H7 (cell line): ENCODE results near the gene LRRC46. TPM values are rescaled to one million over a fixed set of nuclear protein-coding genes. Genes with fewer than 3 reads are reported as not detected.

Source experiments
- DNase-seq: peaks from one replicate; pipeline ENCODE4 v3.0.0; 2012
- H3K27me3 ChIP-seq: 2 replicates; pipeline ENCODE4 v1.6.0; 2011; ENCODE audit warnings: mild to moderate bottlenecking, low read length; ENCODE audit not compliant: control insufficient read depth, insufficient read depth
- H3K36me3 ChIP-seq: replicated peaks from 2 replicates; pipeline ENCODE4 v1.5.1; 2011; ENCODE audit warnings: low read length; ENCODE audit not compliant: control insufficient read depth, insufficient read depth
- H3K4me3 ChIP-seq: 2 replicates; pipeline ENCODE4 v1.5.1; 2011; ENCODE audit warnings: low read depth, mild to moderate bottlenecking, control low read depth, low read length, moderate library complexity; ENCODE audit not compliant: insufficient read depth
- total RNA-seq: library from RNA; depleted of rRNA; stranded (reverse); fragments of >200 nt; shearing (Covaris generic); gene quantifications from 2 replicates; pipeline ENCODE4 v1.2.3, GENCODE V29; 2014

LRRC46 gene
- total RNA-seq, 1 experiment from 2014 or later, result 0.21 TPM

GRCh38 chr17:47866941-47867340 lies 35.5 kb downstream of the LRRC46 start:
- no peaks in the 10 kb centered on the region for H3K36me3 ChIP-seq
- no peak overlapping the region for H3K4me3 ChIP-seq
- H3K27me3 ChIP-seq, result peaks cover 46% of the 10 kb centered on the region
- DNase-seq, result no peak

DNA sequence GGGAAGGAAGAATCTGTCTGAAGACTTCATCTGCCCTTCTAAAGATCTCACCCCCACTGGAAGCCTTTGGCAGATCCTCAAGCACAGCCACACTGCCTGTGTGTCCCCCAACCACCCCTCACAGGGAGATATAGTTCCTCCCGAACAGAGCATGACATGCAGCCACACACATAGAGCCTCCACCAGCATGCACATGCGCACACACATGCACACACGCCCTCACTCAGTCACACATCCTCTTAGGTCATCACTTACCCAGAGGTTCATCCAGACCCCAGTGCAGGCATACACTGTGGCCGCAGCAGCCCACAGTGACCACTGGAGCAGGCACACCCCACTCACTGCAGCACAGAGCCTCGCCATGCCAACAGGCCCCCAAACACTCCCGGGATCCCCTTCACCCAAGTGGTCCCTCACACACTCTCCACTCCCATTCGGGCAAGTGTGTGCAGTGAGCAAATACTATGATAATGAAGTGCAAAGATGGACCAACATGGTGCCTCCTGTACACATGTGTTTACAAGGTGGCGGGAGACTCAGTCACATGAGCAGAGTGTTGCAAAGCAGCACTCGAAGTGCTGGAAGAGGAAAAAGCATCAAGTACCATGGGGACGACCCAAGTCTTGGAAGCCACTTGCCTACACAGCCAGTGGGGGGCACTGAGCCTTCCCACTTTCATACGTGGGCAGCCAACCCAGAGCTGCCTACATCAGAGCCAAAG lies 36.5 kb downstream of the LRRC46 start:
- Histone ChIP-seq H3K4me3 (no peak overlapping the region), H3K27me3 (peaks cover 53% of the 10 kb centered on the region), H3K36me3 (no peaks in the 10 kb centered on the region)
- DNase-seq, result no peak

GRCh38 chr17:47869114-47869513 lies 37.6 kb downstream of the LRRC46 start:
- DNase-seq, result peak; percentile 54
- Histone ChIP-seq H3K36me3 (no peaks in the 10 kb centered on the region), H3K4me3 (no peak overlapping the region), H3K27me3 (peaks cover 55% of the 10 kb centered on the region)

DNA sequence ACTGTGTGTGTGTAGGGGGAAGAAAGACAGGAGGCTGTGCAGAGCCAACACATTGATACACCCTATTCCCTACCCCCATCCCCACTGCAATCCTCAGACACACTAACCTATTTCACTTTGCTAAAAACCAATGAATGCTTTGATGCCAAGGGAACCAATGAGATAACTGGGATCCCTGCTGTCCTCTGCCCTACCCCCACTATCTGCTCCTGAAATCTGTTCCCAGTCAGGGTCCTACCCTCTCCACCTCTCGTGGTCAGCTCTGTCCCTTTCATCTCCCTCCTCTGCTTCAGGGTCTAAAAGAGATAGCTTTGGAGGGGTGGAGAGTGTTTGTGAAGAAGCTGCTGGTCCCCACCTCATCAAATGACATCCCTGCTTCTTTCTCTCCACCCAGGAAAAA lies 38.6 kb downstream of the LRRC46 start:
- peaks cover 57% of the 10 kb centered on the region for H3K27me3 ChIP-seq
- H3K36me3 ChIP-seq, result no peaks in the 10 kb centered on the region
- peak; percentile 70 for DNase-seq
- H3K4me3 ChIP-seq, result no peak overlapping the region

- Histone ChIP-seq H3K4me3 (no peak overlapping the region), H3K36me3 (no peaks in the 10 kb centered on the region), H3K27me3 (peaks cover 56% of the 10 kb centered on the region)
- DNase-seq, result no peak
Measured at GRCh38 chr17:47871048-47871447, 39.6 kb downstream of the LRRC46 start.

DNA sequence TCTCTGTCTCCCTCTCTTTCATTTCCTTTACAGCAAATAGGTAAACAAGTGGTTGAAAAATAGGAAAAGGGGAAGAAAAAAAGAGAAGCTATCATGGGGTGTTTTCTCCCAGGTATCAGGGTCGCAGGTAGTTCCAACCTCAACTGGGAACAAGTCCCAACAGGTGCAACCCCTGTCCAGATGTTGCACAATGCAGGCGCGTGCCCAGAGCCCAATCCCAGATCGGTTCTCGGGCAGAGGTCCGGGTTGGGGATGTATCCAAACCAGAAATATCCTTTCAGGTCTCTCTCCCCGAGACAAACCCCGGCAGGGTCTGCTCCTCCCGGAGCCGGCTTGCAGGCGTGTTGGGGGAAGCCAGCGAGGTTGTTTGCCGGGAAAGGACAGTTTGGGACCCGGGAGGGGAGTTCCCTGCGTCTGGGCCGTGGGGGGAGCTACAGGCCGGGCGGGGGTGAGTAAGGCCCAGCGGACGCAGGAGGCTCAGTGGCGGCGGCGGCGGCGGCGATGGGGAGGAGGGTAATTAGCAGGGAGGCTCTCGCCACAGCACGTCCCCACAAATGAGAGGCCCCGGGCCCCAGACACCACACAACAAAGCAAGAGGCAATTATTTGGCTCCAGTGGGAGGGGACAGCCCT lies 40.7 kb downstream of the LRRC46 start:
- peaks cover 53% of the 10 kb centered on the region for H3K27me3 ChIP-seq
- H3K4me3 ChIP-seq, result peak overlapping the region; percentile 51
- peak; percentile 87 for DNase-seq
- H3K36me3 ChIP-seq, result no peaks in the 10 kb centered on the region

- peaks cover 53% of the 10 kb centered on the region for H3K27me3 ChIP-seq
- H3K36me3 ChIP-seq, result no peaks in the 10 kb centered on the region
- peak; percentile 84 for DNase-seq
- H3K4me3 ChIP-seq, result peak overlapping the region; percentile 51
Measured at GRCh38 chr17:47872651-47873161, 41.2 kb downstream of the LRRC46 start.

GRCh38 chr17:47873200-47874090 lies 42.0 kb downstream of the LRRC46 start:
- no peak overlapping the region; the same call in 1 of the 2 replicates for H3K4me3 ChIP-seq
- DNase-seq, result peak; percentile 56
- H3K36me3 ChIP-seq, result no peaks in the 10 kb centered on the region
- H3K27me3 ChIP-seq, result peaks cover 48% of the 10 kb centered on the region

DNA sequence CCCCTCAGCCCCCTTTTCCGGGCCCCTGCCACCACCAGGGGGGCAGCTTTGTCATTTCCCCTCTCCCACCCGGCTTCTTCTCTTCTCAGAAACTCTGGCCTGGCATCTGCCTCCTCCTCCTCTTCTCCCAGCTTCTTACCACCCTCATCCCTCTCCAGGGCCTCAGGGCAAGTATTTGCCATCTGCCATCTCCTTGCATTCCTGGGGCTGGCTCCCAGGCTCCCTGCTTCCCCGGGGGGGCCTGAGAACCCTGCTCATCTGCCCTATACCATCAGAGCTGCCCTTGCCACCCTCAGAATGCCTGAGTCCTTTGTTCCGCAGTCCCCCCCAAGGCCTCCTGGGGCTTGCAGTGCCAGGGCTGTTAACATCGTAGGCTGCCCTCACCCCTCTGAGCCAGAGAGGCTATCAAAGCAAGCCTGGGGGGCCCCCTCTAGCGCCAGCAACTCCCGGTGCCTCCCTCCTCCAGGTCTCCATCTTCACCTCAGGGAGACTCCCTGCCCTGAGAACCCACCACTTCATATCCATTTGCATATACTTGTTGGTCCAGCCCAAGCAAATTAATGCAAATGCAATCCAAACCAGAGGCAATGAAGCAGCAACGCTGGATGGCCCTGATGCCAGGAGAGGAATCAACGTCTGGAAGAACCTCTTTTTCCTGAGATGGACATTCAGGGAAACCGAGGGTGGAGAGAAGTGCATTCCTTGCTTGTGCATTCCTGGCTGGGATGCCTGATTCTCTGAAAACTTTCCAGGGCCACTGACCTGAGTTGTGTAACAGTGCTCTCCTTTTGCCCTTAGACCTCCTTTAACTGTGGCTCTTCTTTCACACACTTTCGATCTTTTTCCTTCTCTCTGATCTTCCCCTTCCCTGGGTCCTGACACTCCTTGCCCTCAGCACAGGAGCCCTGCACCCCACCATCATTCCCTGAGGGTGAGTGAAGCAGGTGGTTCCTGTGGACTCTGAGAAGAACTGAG lies 43.8 kb downstream of the LRRC46 start:
- no peaks in the 10 kb centered on the region for H3K36me3 ChIP-seq
- H3K27me3 ChIP-seq, result peaks cover 32% of the 10 kb centered on the region

GRCh38 chr17:47877368-47878034 lies 46.0 kb downstream of the LRRC46 start:
- no peaks in the 10 kb centered on the region for H3K36me3 ChIP-seq
- H3K4me3 ChIP-seq, result no peak overlapping the region
- peak; percentile 11 for DNase-seq
- peaks cover 12% of the 10 kb centered on the region for H3K27me3 ChIP-seq

More for the DNA sequence above, 43.8 kb downstream of the LRRC46 start:
- DNase-seq, result no peak
- H3K4me3 ChIP-seq, result no peak overlapping the region

DNA sequence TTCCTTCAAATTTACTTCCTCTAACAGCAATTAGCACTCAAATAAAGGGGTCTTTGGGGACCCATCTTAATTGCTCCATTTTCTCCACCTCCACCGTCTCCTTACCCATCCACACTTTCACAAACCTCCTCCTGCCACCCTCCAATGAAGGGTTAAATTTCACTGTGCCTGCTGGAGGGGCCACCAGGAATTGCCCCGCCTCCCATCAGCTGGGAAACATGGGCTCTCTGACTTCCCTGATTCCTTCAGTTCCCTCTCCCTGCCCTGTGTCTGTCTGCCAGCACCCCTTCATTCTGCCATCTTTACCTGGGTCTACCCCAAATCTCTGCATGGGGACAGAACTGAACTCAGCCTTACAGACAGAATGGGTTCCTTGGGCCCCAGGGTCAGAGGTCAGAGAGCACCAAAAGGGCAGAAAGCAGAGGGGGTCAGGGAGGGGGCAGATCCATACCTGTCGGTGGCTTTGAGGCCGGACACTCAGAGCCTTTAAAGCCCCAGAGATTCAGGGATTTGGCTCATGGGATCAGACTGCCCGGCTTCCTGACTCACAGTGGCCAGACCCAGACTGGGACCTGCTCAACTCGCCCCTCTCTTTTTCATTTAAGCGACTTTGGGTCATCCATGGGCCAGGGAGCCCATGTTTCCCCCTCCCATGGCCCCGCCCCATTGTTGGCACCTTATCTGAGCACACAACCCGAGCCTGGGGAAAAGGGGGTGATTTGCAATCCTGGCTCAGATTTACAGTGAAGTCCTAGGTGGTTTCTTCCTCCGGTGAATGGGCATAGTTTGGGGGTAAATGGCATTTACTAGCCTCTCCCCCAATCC lies 46.9 kb downstream of the LRRC46 start:
- H3K36me3 ChIP-seq, result no peaks in the 10 kb centered on the region
- DNase-seq, result peak; percentile 28
- H3K4me3 ChIP-seq, result no peak overlapping the region
- peaks cover 10% of the 10 kb centered on the region for H3K27me3 ChIP-seq

DNA sequence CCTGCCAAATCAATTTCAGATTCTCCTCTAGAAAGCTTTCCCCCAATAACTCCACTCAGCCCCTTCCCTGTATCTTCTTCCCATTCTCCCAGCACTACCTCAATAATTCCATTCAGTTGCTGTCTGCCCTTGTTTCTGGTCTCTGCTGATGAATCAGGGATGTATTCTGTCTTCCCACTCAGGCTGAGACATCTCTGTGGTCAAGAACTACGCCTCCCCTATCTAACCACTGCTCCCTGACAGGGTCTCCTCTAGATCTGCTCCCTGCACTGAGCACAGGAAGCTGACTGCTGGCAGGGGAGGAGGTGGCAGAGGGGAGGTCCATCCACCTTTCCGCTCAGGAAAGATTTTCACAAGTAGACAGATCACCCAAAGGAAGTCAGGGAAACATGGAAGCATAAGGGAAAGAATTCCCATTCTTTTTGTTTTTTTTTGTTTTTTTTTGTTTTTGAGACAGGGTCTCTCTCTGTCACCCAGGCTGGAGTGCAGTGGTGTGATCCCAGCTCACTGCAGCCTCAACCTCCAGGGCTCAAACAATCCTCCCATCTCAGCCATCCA lies 47.6 kb downstream of the LRRC46 start:
- no peaks in the 10 kb centered on the region for H3K36me3 ChIP-seq
- no peak for DNase-seq
- no peak overlapping the region for H3K4me3 ChIP-seq
- peaks cover 8% of the 10 kb centered on the region for H3K27me3 ChIP-seq
